ENCODE results near the gene CUX1.
"Not testable (repeated sequence)": the region's sequence is repeated elsewhere in the genome, so short reads cannot be mapped to it uniquely, and the experiment has no call there.

CUX1 gene

GRCh38 chr7:101820703-101821102 is 3.3 kb downstream of the CUX1 start:
- no peak for DNase-seq
- Histone ChIP-seq H3K9ac (ENCODE audit: low read depth, low read length) (no peak overlapping the region), H3K4me2 (ENCODE audit: insufficient read depth, low read length) (no peak overlapping the region), H3K27me3 (ENCODE audit: insufficient read depth, low read length, poor library complexity) (no peaks in the 10 kb centered on the region), H3K36me3 (ENCODE audit: insufficient read depth, low read length) (peaks cover 36% of the 10 kb centered on the region), H3K79me2 (ENCODE audit: insufficient read depth, low read length) (peaks cover 96% of the 10 kb centered on the region), H3K27ac (ENCODE audit: low read length) (no peak overlapping the region), H4K20me1 (ENCODE audit: insufficient read depth, low read length) (peaks cover 79% of the 10 kb centered on the region), H3K4me1 (ENCODE audit: insufficient read depth, low read length) (peaks cover 31% of the 10 kb centered on the region), H3K4me3 (ENCODE audit: low read depth in 1 of 2, low read length in 2 of 2) (no peak overlapping the region), H2AFZ (ENCODE audit: low read depth, low read length) (no peak overlapping the region), H3K9me3 (ENCODE audit: insufficient read depth, low read length, severe bottlenecking) (no peaks in the 10 kb centered on the region)
- no peak for ATAC-seq (ENCODE audit: insufficient read depth, low read depth)
- TF ChIP-seq CTCF (IDR thresholded peaks at IDR 0.05; ENCODE audit: borderline replicate concordance, extremely low read depth, low read length, poor library complexity, severe bottlenecking) (no peak), EZH2 (IDR thresholded peaks at IDR 0.05; ENCODE audit: borderline replicate concordance, low read depth, low read length, severe bottlenecking) (no peak)

GRCh38 chr7:101822632-101823031 is 5.2 kb downstream of the CUX1 start:
- peaks cover 99% of the 10 kb centered on the region for H3K79me2 ChIP-seq (ENCODE audit: insufficient read depth, low read length)
- not testable (repeated sequence) for H3K27me3 ChIP-seq (ENCODE audit: insufficient read depth, low read length, poor library complexity); H3K27ac ChIP-seq (ENCODE audit: low read length); ATAC-seq (ENCODE audit: insufficient read depth, low read depth); H2AFZ ChIP-seq (ENCODE audit: low read depth, low read length); H3K9ac ChIP-seq (ENCODE audit: low read depth, low read length); DNase-seq; H3K9me3 ChIP-seq (ENCODE audit: insufficient read depth, low read length, severe bottlenecking); H3K4me2 ChIP-seq (ENCODE audit: insufficient read depth, low read length); H3K4me3 ChIP-seq (ENCODE audit: low read depth in 1 of 2, low read length in 2 of 2)
- peaks cover 87% of the 10 kb centered on the region for H4K20me1 ChIP-seq (ENCODE audit: insufficient read depth, low read length)
- peaks cover 38% of the 10 kb centered on the region for H3K36me3 ChIP-seq (ENCODE audit: insufficient read depth, low read length)
- H3K4me1 ChIP-seq (ENCODE audit: insufficient read depth, low read length): peaks cover 27% of the 10 kb centered on the region

GRCh38 chr7:101823096-101823495 is 5.7 kb downstream of the CUX1 start:
- Histone ChIP-seq H3K4me3 (ENCODE audit: low read depth in 1 of 2, low read length in 2 of 2) (no peak overlapping the region), H4K20me1 (ENCODE audit: insufficient read depth, low read length) (peaks cover 86% of the 10 kb centered on the region), H3K9me3 (ENCODE audit: insufficient read depth, low read length, severe bottlenecking) (no peaks in the 10 kb centered on the region), H2AFZ (ENCODE audit: low read depth, low read length) (no peak overlapping the region), H3K27me3 (ENCODE audit: insufficient read depth, low read length, poor library complexity) (no peaks in the 10 kb centered on the region), H3K4me2 (ENCODE audit: insufficient read depth, low read length) (no peak overlapping the region; the same call in 1 of the 2 replicates), H3K36me3 (ENCODE audit: insufficient read depth, low read length) (peaks cover 39% of the 10 kb centered on the region), H3K4me1 (ENCODE audit: insufficient read depth, low read length) (peaks cover 22% of the 10 kb centered on the region), H3K9ac (ENCODE audit: low read depth, low read length) (no peak overlapping the region), H3K27ac (ENCODE audit: low read length) (no peak overlapping the region; the same call in 1 of the 2 replicates), H3K79me2 (ENCODE audit: insufficient read depth, low read length) (peaks cover 99% of the 10 kb centered on the region)
- DNase-seq (no peak), ATAC-seq (ENCODE audit: insufficient read depth, low read depth) (no peak)
- TF ChIP-seq EZH2 (IDR thresholded peaks at IDR 0.05; ENCODE audit: borderline replicate concordance, low read depth, low read length, severe bottlenecking) (no peak), CTCF (IDR thresholded peaks at IDR 0.05; ENCODE audit: borderline replicate concordance, extremely low read depth, low read length, poor library complexity, severe bottlenecking) (no peak)

GRCh38 chr7:101823596-101823995 is 6.2 kb downstream of the CUX1 start:
- peaks cover 44% of the 10 kb centered on the region for H3K36me3 ChIP-seq (ENCODE audit: insufficient read depth, low read length)
- peaks cover 17% of the 10 kb centered on the region for H3K4me1 ChIP-seq (ENCODE audit: insufficient read depth, low read length)
- H3K27me3 ChIP-seq (ENCODE audit: insufficient read depth, low read length, poor library complexity): no peaks in the 10 kb centered on the region
- no peak overlapping the region for H3K4me3 ChIP-seq (ENCODE audit: low read depth in 1 of 2, low read length in 2 of 2)
- no peaks in the 10 kb centered on the region for H3K9me3 ChIP-seq (ENCODE audit: insufficient read depth, low read length, severe bottlenecking)
- no peak overlapping the region; the same call in 1 of the 2 replicates for H3K27ac ChIP-seq (ENCODE audit: low read length)
- ATAC-seq (ENCODE audit: insufficient read depth, low read depth) (no peak), DNase-seq (no peak)
- peaks cover 99% of the 10 kb centered on the region for H3K79me2 ChIP-seq (ENCODE audit: insufficient read depth, low read length)
- no peak for TF ChIP-seq CTCF (IDR thresholded peaks at IDR 0.05; ENCODE audit: borderline replicate concordance, extremely low read depth, low read length, poor library complexity, severe bottlenecking)
- no peak for TF ChIP-seq EZH2 (IDR thresholded peaks at IDR 0.05; ENCODE audit: borderline replicate concordance, low read depth, low read length, severe bottlenecking)
- no peak overlapping the region for H3K4me2 ChIP-seq (ENCODE audit: insufficient read depth, low read length)
- H3K9ac ChIP-seq (ENCODE audit: low read depth, low read length): no peak overlapping the region
- H4K20me1 ChIP-seq (ENCODE audit: insufficient read depth, low read length): peaks cover 86% of the 10 kb centered on the region
- no peak overlapping the region for H2AFZ ChIP-seq (ENCODE audit: low read depth, low read length)
